ENCODE data around the gene LHPP.

DNA sequence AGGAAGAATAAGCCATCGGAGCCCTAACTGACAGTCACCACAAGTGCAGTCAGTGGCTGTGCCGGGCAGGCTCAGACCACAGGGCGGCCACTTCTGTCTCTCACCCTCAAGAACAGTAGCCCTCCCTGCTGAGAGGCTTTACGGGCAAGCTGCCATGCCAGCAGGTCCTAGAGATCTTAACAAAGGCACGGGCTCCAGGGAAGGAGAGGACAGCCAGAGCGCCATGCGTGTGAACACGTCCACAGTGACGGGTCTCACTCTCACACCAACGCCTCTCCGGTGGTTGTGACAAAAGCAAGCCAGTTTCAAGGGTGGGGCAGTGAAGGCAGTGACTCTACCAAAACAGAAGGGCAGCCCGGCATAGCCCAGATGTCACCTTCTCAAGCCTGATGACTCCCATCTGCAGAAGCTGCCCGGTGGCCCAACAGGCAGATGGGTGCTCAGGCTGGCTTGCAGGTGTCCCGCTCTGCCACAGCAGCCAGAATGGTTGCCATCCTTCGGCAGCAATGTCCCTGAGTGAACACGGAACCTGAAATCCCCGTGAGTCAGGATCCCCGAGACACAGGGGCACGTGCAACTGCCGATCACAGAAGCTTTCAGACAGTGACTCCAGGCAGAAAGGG lies 180.6 kb downstream of the LHPP start:
- TF ChIP-seq, protein P1, sequence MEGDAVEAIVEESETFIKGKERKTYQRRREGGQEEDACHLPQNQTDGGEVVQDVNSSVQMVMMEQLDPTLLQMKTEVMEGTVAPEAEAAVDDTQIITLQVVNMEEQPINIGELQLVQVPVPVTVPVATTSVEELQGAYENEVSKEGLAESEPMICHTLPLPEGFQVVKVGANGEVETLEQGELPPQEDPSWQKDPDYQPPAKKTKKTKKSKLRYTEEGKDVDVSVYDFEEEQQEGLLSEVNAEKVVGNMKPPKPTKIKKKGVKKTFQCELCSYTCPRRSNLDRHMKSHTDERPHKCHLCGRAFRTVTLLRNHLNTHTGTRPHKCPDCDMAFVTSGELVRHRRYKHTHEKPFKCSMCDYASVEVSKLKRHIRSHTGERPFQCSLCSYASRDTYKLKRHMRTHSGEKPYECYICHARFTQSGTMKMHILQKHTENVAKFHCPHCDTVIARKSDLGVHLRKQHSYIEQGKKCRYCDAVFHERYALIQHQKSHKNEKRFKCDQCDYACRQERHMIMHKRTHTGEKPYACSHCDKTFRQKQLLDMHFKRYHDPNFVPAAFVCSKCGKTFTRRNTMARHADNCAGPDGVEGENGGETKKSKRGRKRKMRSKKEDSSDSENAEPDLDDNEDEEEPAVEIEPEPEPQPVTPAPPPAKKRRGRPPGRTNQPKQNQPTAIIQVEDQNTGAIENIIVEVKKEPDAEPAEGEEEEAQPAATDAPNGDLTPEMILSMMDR (IDR thresholded peaks at IDR 0.05), result no peak
- no peak for TF ChIP-seq POLR2A (IDR thresholded peaks at IDR 0.05)

All from Peyer's patch (tissue), 4 donors.